Ishikawa (cell line): ENCODE results near the gene ADAM15.

Experiments used
- CEBPB ChIP-seq: IDR thresholded peaks from 2 replicates; pipeline ENCODE4 v1.6.1; 2012
- CREB1 ChIP-seq: IDR thresholded peaks from 2 replicates; pipeline ENCODE4 v1.6.1; 2012; ENCODE audit warnings: low read depth
- EGR1 ChIP-seq: IDR thresholded peaks from 2 replicates; pipeline ENCODE4 v1.6.1; 2012
- EP300 ChIP-seq: IDR thresholded peaks from 2 replicates; pipeline ENCODE4 v1.6.1; 2012; ENCODE audit warnings: borderline replicate concordance
- FOXM1 ChIP-seq: IDR thresholded peaks from 2 replicates; pipeline ENCODE4 v1.6.1; 2012; ENCODE audit warnings: low read depth, borderline replicate concordance
- NFIC ChIP-seq: IDR thresholded peaks from 2 replicates; pipeline ENCODE4 v1.6.1; 2012
- RAD21 ChIP-seq: IDR thresholded peaks from 2 replicates; pipeline ENCODE4 v1.6.1; 2012; ENCODE audit warnings: low read depth
- REST ChIP-seq: IDR thresholded peaks from 2 replicates; pipeline ENCODE4 v1.6.1; 2012; ENCODE audit warnings: low read depth, mild to moderate bottlenecking
- TAF1 ChIP-seq: IDR thresholded peaks from 2 replicates; pipeline ENCODE4 v1.6.1; 2012; ENCODE audit warnings: low read depth, mild to moderate bottlenecking
- TCF12 ChIP-seq: IDR thresholded peaks from 2 replicates; pipeline ENCODE4 v1.6.1; 2012; ENCODE audit warnings: low read depth
- TEAD4 ChIP-seq: IDR thresholded peaks from 2 replicates; pipeline ENCODE4 v1.6.1; 2012
- USF1 ChIP-seq: IDR thresholded peaks from 2 replicates; pipeline ENCODE4 v1.6.1; 2012
- YY1 ChIP-seq: IDR thresholded peaks from 2 replicates; pipeline ENCODE4 v1.6.1; 2012; ENCODE audit warnings: low read depth
- ZBTB7A ChIP-seq: IDR thresholded peaks from 2 replicates; pipeline ENCODE4 v1.6.1; 2012; ENCODE audit warnings: low read depth
- TF ChIP-seq, protein P1 (sequence below): IDR thresholded peaks from 2 replicates; pipeline ENCODE4 v1.6.1; 2012

Gene ADAM15

GRCh38 chr1:155016231-155016831 lies 34.8 kb upstream of the ADAM15 start:
- TF ChIP-seq EGR1 = no peak

DNA sequence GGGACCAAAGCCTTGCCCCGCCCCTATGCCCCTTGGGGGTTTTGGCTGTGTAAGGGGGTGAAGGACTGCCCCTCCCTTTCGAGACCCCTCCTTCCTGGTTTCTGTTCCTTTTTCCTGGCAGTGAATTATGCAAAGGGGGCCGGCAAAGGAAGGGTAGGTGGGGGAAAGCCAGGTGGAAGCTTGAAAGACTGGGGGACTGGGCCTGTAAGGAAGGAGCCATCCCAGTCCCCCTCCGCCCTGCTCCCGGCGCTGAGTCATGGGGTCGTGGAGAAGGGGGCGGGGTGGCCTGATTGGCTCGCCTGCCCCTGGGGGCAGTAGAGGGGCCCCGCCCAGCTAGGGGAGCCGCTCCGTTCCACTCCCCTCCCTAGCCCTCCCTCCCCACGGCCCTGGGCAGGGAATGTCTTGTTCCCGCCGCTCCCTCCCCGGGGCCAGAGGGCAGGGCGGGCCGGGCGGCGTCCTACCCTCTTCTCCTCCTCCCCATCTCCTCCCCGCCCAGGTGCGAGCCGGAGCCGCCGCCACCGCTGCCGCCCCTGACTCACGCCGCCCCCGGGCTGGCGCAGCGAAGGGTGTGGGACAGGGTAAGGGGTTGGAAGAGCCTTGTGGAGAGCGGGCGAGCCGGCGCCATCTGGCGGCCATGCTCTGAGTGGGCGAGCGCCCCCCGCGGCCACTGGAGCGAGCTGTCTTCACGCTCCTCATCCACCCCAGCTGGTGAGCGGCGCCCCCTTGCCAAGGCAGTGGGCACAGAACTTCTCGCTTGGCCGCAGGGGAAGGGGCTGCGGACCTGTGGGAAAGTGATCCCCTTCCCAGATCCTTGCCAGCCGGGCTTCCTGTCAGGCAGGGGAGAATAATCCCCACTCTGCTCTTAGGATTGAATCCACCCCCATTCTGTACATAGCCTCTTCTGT lies 33.8 kb upstream of the ADAM15 start:
- TF ChIP-seq TCF12 = peak; percentile 73; the same call in 1 of the 2 replicates
- no peak for TF ChIP-seq FOXM1
- TF ChIP-seq CREB1 = no peak
- TF ChIP-seq RAD21 = peak; percentile 73
- no peak for TF ChIP-seq TAF1
- peak; percentile 85 for TF ChIP-seq EGR1
- TF ChIP-seq TEAD4 = peak; percentile 29
- peak; percentile 78 for TF ChIP-seq YY1
- TF ChIP-seq, protein P1, sequence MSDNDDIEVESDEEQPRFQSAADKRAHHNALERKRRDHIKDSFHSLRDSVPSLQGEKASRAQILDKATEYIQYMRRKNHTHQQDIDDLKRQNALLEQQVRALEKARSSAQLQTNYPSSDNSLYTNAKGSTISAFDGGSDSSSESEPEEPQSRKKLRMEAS = peak; percentile 67; the same call in 1 of the 2 replicates
- peak; percentile 33; the same call in 1 of the 2 replicates for TF ChIP-seq EP300
- TF ChIP-seq USF1 = peak; percentile 29; the same call in 1 of the 2 replicates
- peak; percentile 99 for TF ChIP-seq ZBTB7A

DNA sequence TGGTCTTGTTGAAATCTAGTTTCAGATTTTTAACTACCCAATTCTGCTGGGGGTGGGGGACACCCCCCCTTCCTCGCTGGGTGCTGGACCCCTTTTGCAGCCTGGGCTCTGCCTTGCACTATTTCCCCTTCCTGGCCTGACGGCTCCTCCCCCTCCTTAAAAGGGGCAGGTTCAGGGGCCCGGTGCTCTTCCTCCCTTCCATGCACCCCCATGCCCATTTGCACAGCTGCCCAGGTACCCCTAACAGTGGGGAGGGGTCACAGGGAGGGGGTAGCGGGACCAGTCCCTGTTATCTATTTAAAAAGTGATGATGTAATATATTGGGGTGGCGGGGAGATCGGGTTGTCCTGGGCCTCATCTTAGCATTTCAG lies 33.2 kb upstream of the ADAM15 start:
- TF ChIP-seq YY1 (no peak), EGR1 (no peak), TCF12 (no peak), RAD21 (no peak), TAF1 (no peak), ZBTB7A (no peak), REST (no peak), CEBPB (no peak), CREB1 (no peak), TEAD4 (no peak), NFIC (no peak), EP300 (no peak), FOXM1 (no peak), USF1 (no peak)
- TF ChIP-seq, protein P1 = no peak

- TF ChIP-seq CEBPB = no peak
- no peak for TF ChIP-seq EP300
- no peak for TF ChIP-seq FOXM1
- no peak for TF ChIP-seq RAD21
- no peak for TF ChIP-seq REST
- no peak for TF ChIP-seq USF1
- TF ChIP-seq EGR1 = no peak
- TF ChIP-seq TAF1 = no peak
- TF ChIP-seq, protein P1 = no peak
- no peak for TF ChIP-seq CREB1
- TF ChIP-seq NFIC = no peak
- no peak for TF ChIP-seq TEAD4
- no peak for TF ChIP-seq YY1
- no peak for TF ChIP-seq ZBTB7A
- TF ChIP-seq TCF12 = no peak
Measured at GRCh38 chr1:155018617-155019348, 32.3 kb upstream of the ADAM15 start.
